HFF-Myc (cell line): ENCODE data around the gene OPCML.
A peak's percentile ranks its signal among the peaks of the same experiment; 100 is the strongest.

Source experiments
- DNase-seq: peaks from one replicate; pipeline ENCODE4 v3.0.0-alpha.2; 2011; ENCODE audit warnings: low read depth; ENCODE audit errors: extremely low read depth
- H3K4me3 ChIP-seq: replicated peaks from 2 replicates; pipeline ENCODE4 v1.5.1; 2011; ENCODE audit warnings: low read depth, mild to moderate bottlenecking, control low read depth, low read length
- TF ChIP-seq, protein P1 (sequence below): IDR thresholded peaks from 2 replicates; pipeline ENCODE4 v1.5.1; 2012; ENCODE audit warnings: mild to moderate bottlenecking, low read depth, low read length, control low read depth; ENCODE audit errors: missing control alignments

OPCML gene

DNA sequence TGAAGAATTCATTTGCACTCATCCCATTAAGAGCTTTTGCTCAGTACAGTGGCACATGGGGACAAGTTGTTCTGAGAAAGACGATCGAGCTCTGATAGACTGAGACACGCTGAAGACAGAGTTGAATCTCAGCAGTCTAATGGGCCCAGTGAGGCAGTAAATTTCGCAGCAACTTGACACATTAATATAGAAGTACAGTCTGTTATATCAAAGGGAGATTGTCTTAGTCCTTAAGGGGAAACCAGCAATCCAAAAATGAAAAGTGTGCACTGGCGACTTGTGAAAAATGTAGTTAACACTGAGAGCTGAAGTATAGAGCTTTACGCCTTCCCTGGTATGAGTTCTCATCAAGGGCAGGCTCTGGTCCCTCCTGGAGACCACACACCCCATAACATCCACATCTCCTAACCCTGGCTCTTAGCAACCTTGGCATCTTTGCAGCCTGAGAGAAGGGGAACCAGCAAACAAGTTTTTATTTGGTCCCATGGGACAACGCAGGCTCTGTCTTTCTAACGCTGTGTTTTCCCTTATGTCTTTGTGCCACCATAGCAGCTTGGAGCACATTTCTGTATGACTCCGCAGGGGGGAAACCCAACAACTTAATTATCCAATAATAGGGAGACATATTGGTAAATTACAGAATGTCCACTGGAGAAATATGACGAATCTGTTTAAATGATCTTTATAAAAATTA lies 952.5 kb downstream of the OPCML start:
- no peak overlapping the region for H3K4me3 ChIP-seq
- no peak for DNase-seq
- TF ChIP-seq, protein P1, sequence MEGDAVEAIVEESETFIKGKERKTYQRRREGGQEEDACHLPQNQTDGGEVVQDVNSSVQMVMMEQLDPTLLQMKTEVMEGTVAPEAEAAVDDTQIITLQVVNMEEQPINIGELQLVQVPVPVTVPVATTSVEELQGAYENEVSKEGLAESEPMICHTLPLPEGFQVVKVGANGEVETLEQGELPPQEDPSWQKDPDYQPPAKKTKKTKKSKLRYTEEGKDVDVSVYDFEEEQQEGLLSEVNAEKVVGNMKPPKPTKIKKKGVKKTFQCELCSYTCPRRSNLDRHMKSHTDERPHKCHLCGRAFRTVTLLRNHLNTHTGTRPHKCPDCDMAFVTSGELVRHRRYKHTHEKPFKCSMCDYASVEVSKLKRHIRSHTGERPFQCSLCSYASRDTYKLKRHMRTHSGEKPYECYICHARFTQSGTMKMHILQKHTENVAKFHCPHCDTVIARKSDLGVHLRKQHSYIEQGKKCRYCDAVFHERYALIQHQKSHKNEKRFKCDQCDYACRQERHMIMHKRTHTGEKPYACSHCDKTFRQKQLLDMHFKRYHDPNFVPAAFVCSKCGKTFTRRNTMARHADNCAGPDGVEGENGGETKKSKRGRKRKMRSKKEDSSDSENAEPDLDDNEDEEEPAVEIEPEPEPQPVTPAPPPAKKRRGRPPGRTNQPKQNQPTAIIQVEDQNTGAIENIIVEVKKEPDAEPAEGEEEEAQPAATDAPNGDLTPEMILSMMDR: no peak

DNA sequence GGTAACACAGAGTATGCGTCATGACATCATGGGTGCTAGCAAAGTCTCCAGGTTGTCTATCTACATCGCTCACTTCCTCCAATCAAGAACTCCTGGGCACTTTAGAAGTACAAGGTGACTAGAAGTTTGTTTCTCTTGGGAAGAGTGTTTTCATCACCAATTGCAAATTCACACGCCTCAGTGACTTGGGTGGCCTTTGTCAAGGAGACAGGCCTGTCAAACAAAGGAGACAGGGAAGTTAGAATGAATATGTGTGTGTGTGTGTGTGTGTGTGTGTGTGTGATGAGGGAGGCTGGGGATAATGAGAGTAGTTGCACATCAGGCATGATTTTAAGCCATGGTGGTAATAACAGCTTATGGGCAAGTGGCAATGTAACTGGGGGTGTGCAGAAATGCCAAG lies 953.2 kb downstream of the OPCML start:
- TF ChIP-seq, protein P1: no peak
- DNase-seq: no peak
- no peak overlapping the region for H3K4me3 ChIP-seq

DNA sequence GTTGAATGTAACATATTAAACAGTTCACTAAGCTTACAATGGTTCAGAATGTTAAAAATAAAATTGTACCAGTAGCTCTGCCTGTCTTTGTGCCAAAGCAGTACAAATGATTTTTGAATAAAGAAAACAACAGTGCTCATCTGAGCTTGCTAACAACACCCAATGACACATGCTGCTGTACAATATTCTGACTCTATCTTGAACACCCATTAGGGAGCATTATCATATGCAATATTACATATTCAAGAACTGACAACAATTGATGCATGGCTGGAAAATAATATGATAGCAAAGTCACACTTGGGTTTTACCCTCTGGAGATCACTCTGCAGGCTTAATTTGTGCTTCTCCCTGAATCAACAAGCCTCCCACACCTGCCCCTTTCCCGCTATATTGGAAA lies 953.7 kb downstream of the OPCML start:
- TF ChIP-seq, protein P1: no peak

DNA sequence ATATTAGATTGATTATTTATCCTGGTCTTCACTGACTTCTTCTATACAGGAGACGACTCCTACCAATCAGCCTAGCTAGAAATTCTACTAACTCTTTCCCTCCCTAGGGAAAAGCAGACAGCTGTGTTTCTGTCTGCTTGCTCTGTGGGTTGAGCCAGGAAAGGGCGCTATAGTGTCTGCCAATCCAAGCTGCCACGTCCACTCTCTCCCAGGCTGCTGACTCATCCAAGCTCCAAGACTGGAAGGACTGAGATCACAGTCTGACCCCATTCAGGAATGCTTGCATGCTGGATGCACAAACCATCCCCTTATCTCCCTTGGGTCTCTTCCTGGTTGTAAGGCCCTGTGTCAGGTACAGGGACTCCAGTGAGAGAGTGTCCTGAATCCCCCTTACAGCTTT lies 955.6 kb downstream of the OPCML start:
- DNase-seq: peak; percentile 4
- no peak overlapping the region for H3K4me3 ChIP-seq
- TF ChIP-seq, protein P1: no peak

More for the DNA sequence above, 953.7 kb downstream of the OPCML start:
- H3K4me3 ChIP-seq: no peak overlapping the region
- no peak for DNase-seq

DNA sequence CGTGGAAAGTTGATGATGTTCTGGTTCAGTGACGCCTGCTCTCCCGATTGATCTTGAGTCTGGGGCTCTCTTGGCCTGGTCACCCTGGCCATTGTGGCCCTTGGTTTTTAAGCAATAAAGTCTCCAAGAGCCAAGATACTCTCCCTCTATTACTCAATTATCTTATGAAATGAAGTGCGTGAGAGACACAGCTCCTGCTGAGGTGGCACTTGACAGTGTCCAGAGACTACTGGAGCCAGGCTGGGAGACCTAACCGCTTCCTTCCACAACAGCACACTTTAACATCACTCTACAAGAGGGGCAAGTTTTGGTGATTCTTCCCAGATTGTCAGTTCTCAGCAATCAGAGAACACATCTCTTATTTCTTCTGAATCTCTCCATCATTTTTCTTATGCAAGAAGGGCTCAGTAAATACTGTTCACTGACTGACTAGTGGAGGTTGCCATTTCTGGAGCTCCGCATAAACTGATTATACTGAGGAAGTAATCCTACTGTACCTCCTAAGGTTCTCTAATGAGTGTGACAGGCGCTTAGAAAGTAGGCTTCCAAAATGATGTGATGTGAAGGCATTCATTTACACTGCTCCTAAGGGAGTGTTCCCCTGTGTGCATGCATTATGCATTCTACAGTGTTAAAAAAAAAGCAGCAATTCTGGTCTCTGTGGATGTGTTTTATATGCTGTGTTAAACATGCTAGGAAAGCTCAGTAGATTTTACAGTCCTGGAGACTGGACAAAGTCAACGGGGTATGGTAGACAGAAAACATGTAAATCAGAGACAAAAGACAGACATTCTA lies 968.0 kb downstream of the OPCML start:
- TF ChIP-seq, protein P1: no peak
- no peak overlapping the region for H3K4me3 ChIP-seq
- DNase-seq: no peak

DNA sequence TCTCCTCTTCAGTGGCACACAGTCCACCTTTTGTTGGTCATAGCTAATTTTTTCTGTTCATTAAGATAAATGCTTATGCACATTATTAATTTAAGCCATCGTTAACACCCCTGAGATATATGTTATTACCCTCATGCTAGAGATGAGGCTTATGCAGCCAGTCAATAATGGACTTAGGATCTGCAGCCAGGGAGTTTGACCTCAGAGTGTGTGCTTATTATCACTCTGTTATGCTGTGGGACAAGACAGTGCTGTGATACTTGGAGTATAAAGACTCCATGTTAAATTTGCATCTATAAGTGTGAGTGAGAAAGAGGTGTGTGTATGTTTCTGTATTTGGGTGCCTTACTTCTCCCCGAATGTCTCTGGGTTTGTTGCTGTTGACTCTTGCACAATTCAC lies 969.3 kb downstream of the OPCML start:
- H3K4me3 ChIP-seq: no peak overlapping the region
- TF ChIP-seq, protein P1: no peak
- no peak for DNase-seq

DNA sequence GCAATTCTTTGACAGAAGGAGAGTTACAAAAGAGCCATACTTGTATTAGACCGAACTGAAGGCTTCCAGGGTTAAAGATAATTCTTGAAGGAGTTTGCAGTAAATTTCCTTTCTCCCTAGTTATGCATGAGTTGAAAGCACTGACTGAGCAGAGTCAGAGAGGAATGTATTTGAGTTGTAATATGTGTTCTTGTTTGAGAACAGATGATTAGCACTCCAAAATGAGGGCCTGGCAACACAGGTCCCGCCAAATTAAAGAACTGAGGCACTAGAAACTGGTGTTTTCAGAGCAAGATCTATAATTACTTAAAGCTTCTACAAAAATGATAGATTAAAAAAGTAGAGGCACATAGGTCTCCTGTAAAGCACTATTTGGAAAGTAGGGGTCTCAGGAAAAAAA lies 970.4 kb downstream of the OPCML start:
- H3K4me3 ChIP-seq: no peak overlapping the region
- DNase-seq: no peak
- TF ChIP-seq, protein P1: no peak
